Ascending aorta (tissue), 2 donors: ENCODE data around the gene FMN1. TPM values are rescaled to one million over a fixed set of nuclear protein-coding genes. Genes with fewer than 3 reads are reported as not detected.

Experiments
- DNase-seq, 2 donors: peaks; one replicate each; pipeline ENCODE4 v3.0.0-alpha.2; 2019; ENCODE audit warnings: low spot score in 2 of 2
- H3K27ac ChIP-seq, 2 donors: fragments of 200-600 bp; sonication (generic); one replicate each; pipeline ENCODE4 v1.5.1; 2016 to 2017; ENCODE audit warnings: mild to moderate bottlenecking in 1 of 2
- H3K27me3 ChIP-seq: fragments of 200-600 bp; sonication (generic); one replicate; pipeline ENCODE4 v1.5.1; 2017
- H3K36me3 ChIP-seq, 2 donors: fragments of 200-600 bp; sonication (generic); one replicate each; pipeline ENCODE4 v1.5.1; 2016
- H3K4me1 ChIP-seq, 2 donors: fragments of 200-600 bp; sonication (generic); one replicate each; pipeline ENCODE4 v1.5.1; 2016 to 2017; ENCODE audit warnings: mild to moderate bottlenecking in 1 of 2
- H3K4me3 ChIP-seq, 2 donors: fragments of 200-600 bp; sonication (generic); one replicate each; pipeline ENCODE4 v1.5.1; 2016 to 2017; ENCODE audit warnings: mild to moderate bottlenecking in 1 of 2
- H3K9me3 ChIP-seq, 2 donors: fragments of 200-600 bp; sonication (generic); one replicate each; pipeline ENCODE4 v1.5.1; 2016
- CTCF ChIP-seq, 3 experiments: fragments of 200-600 bp in 2 of 3; fragments of 450-650 bp in 1 of 3; sonication (generic) in 2 of 3; IDR thresholded peaks; one replicate each; pipeline ENCODE4 v1.5.1; 2016 to 2019; ENCODE audit warnings: antibody characterized with exemption in 3 of 3, mild to moderate bottlenecking in 1 of 3, moderate library complexity in 1 of 3
- intact Hi-C: fragments of 100-400 bp; cut with DNase I; formaldehyde crosslinking; loops from one replicate; pipeline ENCODE4 v1.15.1; 2023
- total RNA-seq: library from RNA; depleted of rRNA; stranded (reverse); fragments of >200 nt; gene quantifications from one replicate; pipeline ENCODE4 v1.1.0, GENCODE V29; 2016

Gene FMN1
- total RNA-seq, 1 donor from 2014 or later = 4.3 TPM

GRCh38 chr15:32825219-32825618, 369.3 kb downstream of the FMN1 start:
- intact Hi-C loops = no loop called here
- H3K36me3 ChIP-seq = no peaks in the 10 kb centered on the region
- H3K9me3 ChIP-seq = no peaks in the 10 kb centered on the region
- TF ChIP-seq CTCF (IDR thresholded peaks at IDR 0.05) = no peak
- no peak overlapping the region for H3K4me3 ChIP-seq
- H3K27ac ChIP-seq = no peak overlapping the region
- no peak for DNase-seq
- H3K4me1 ChIP-seq = no peaks in the 10 kb centered on the region
- H3K27me3 ChIP-seq = no peaks in the 10 kb centered on the region

GRCh38 chr15:32824777-32825176, 369.7 kb downstream of the FMN1 start:
- no peak overlapping the region for H3K4me3 ChIP-seq
- no peak for TF ChIP-seq CTCF (IDR thresholded peaks at IDR 0.05)
- no peaks in the 10 kb centered on the region for H3K36me3 ChIP-seq
- DNase-seq = no peak
- no peaks in the 10 kb centered on the region for H3K9me3 ChIP-seq
- H3K4me1 ChIP-seq = no peaks in the 10 kb centered on the region
- intact Hi-C loops = no loop called here
- H3K27ac ChIP-seq = no peak overlapping the region
- no peaks in the 10 kb centered on the region for H3K27me3 ChIP-seq

- no peaks in the 10 kb centered on the region for H3K36me3 ChIP-seq
- no peaks in the 10 kb centered on the region for H3K4me1 ChIP-seq
- no peak for DNase-seq
- H3K9me3 ChIP-seq = no peaks in the 10 kb centered on the region
- TF ChIP-seq CTCF (IDR thresholded peaks at IDR 0.05) = no peak
- H3K27me3 ChIP-seq = no peaks in the 10 kb centered on the region
- H3K27ac ChIP-seq = no peak overlapping the region
- intact Hi-C loops = no loop called here
- H3K4me3 ChIP-seq = no peak overlapping the region
Measured at GRCh38 chr15:32823750-32824149, 370.8 kb downstream of the FMN1 start.

- Histone ChIP-seq H3K36me3 (no peaks in the 10 kb centered on the region), H3K9me3 (no peaks in the 10 kb centered on the region), H3K4me3 (no peak overlapping the region), H3K27me3 (no peaks in the 10 kb centered on the region), H3K4me1 (no peaks in the 10 kb centered on the region), H3K27ac (no peak overlapping the region)
- TF ChIP-seq CTCF (IDR thresholded peaks at IDR 0.05) = no peak
- DNase-seq = no peak
- intact Hi-C loops = no loop called here
Measured at GRCh38 chr15:32822739-32823138, 371.8 kb downstream of the FMN1 start.

GRCh38 chr15:32819448-32819847, 375.1 kb downstream of the FMN1 start:
- Histone ChIP-seq H3K4me3 (no peak overlapping the region), H3K36me3 (no peaks in the 10 kb centered on the region), H3K27me3 (no peaks in the 10 kb centered on the region), H3K4me1 (no peaks in the 10 kb centered on the region), H3K9me3 (no peaks in the 10 kb centered on the region), H3K27ac (no peak overlapping the region)
- DNase-seq = no peak
- no peak for TF ChIP-seq CTCF (IDR thresholded peaks at IDR 0.05)
- intact Hi-C loops = no loop called here

GRCh38 chr15:32818758-32819447, 375.6 kb downstream of the FMN1 start:
- no peak overlapping the region for H3K4me3 ChIP-seq
- no peak overlapping the region for H3K27ac ChIP-seq
- TF ChIP-seq CTCF (IDR thresholded peaks at IDR 0.05) = no peak

More at GRCh38 chr15:32818758-32819447, 375.6 kb downstream of the FMN1 start:
- intact Hi-C loops = no loop called here
- DNase-seq = no peak
- no peaks in the 10 kb centered on the region for H3K36me3 ChIP-seq
- H3K4me1 ChIP-seq = no peaks in the 10 kb centered on the region
- H3K27me3 ChIP-seq = no peaks in the 10 kb centered on the region
- H3K9me3 ChIP-seq = no peaks in the 10 kb centered on the region
